Measurements from ENCODE around the gene MRPS14.

DNA sequence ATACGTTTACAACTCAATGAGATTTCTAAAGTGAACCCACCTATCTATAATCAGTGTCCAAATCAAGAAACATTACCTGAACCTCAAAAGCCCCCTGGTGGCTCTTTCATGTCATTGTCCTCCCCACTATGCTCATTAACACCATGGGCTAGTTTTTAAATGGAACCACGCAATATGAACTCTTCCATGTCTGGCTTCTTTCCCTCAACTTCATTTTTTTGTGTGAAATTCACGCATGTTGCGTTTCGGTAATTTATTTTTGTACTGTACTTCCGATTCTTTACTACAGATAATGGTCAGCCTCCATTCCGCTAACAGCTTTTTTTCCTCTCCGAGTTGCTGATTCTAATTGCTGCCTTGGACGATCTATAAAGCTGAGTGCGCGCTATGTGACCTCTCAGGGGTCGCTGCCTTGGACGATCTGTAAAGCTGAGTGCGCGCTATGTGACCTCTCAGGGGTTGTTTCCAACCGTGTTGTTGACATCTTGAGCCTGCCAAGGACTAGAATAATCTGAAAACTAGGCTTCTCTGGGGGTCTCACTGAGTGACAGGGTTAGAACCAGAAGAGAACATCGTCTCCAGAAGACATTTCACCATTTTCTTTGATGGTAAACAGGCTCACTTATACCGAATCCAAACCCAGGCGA is 24.5 kb downstream of the MRPS14 start:
- TF ChIP-seq, protein P1, sequence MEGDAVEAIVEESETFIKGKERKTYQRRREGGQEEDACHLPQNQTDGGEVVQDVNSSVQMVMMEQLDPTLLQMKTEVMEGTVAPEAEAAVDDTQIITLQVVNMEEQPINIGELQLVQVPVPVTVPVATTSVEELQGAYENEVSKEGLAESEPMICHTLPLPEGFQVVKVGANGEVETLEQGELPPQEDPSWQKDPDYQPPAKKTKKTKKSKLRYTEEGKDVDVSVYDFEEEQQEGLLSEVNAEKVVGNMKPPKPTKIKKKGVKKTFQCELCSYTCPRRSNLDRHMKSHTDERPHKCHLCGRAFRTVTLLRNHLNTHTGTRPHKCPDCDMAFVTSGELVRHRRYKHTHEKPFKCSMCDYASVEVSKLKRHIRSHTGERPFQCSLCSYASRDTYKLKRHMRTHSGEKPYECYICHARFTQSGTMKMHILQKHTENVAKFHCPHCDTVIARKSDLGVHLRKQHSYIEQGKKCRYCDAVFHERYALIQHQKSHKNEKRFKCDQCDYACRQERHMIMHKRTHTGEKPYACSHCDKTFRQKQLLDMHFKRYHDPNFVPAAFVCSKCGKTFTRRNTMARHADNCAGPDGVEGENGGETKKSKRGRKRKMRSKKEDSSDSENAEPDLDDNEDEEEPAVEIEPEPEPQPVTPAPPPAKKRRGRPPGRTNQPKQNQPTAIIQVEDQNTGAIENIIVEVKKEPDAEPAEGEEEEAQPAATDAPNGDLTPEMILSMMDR (IDR thresholded peaks at IDR 0.05) = peak; percentile 55 to 80 (median 70)
- TF ChIP-seq POLR2A (IDR thresholded peaks at IDR 0.05) = no peak
- TF ChIP-seq POLR2AphosphoS5 (IDR thresholded peaks at IDR 0.05; ENCODE audit: insufficient read depth in 1 of 2, low read depth in 1 of 2) = no peak
